Transverse colon (tissue), 4 donors: ENCODE data around the gene SLC17A9. TPM values are rescaled to one million over a fixed set of nuclear protein-coding genes. Genes with fewer than 3 reads are reported as not detected.

Experiments
- DNase-seq: peaks from one replicate; pipeline ENCODE4 v3.0.0-alpha.2; 2019
- H3K27ac ChIP-seq, 4 donors: fragments of 200-600 bp; sonication (generic); 2 replicates each; pipeline ENCODE4 v1.5.1; 2016 to 2018; ENCODE audit warnings: inconsistent platforms in 4 of 4
- H3K27me3 ChIP-seq: fragments of 200-600 bp; sonication (generic); 2 replicates; pipeline ENCODE4 v1.5.1; 2017; ENCODE audit warnings: inconsistent platforms
- H3K36me3 ChIP-seq, 4 donors: fragments of 200-600 bp; sonication (generic); 2 replicates each; pipeline ENCODE4 v1.5.1; 2017 to 2019; ENCODE audit warnings: inconsistent platforms in 4 of 4
- H3K4me1 ChIP-seq, 4 donors: fragments of 200-600 bp; sonication (generic); 2 replicates each; pipeline ENCODE4 v1.5.1; 2017 to 2020; ENCODE audit warnings: inconsistent platforms in 4 of 4
- H3K4me3 ChIP-seq, 4 donors: fragments of 200-600 bp; sonication (generic); 1 replicate in 1 of 4; 2 replicates in 3 of 4; pipeline versions ENCODE4 v1.5.1 to v1.6.1; 2017 to 2019; ENCODE audit warnings: inconsistent platforms in 4 of 4
- H3K9me3 ChIP-seq, 2 donors: fragments of 200-600 bp; sonication (generic); 2 replicates each; pipeline ENCODE4 v1.5.1; 2017 to 2019; ENCODE audit warnings: inconsistent platforms in 2 of 2
- EP300 ChIP-seq: sonication (generic); formaldehyde crosslinking; IDR thresholded peaks from one replicate; pipeline ENCODE4 v1.6.1; 2017; ENCODE audit warnings: antibody characterized with exemption, low read depth
- POLR2A ChIP-seq: fragments of 450-650 bp; IDR thresholded peaks from one replicate; pipeline ENCODE4 v1.6.1; 2016; ENCODE audit warnings: antibody characterized with exemption, mild to moderate bottlenecking, moderate library complexity
- POLR2AphosphoS5 ChIP-seq, 3 donors: sonication (generic); formaldehyde crosslinking; IDR thresholded peaks; one replicate each; pipeline ENCODE4 v1.6.1; 2016; ENCODE audit warnings: antibody characterized with exemption in 3 of 3
- WGBS, 2 donors: methylation state at CpG; one replicate each; pipeline ENCODE4 v1.1.5; 2018; ENCODE audit warnings: low coverage in 1 of 2; 5-methylcytosine and 5-hydroxymethylcytosine counted together
- in situ Hi-C, 4 donors: fragments of 200-750 bp; cut with MboI; loops; one replicate each; pipeline versions ENCODE4 v1.15.0 to v1.15.1; 2017; ENCODE audit warnings: low sequenced_read_pairs in 3 of 4, low pct_ligation_motif_present in 1 of 4, low pct_unique_long_range_greater_than_20kb in 1 of 4
- intact Hi-C: fragments of 100-400 bp; cut with DNase I; formaldehyde crosslinking; loops from one replicate; pipeline ENCODE4 v1.15.1; 2023; ENCODE audit warnings: low total_unique reads
- total RNA-seq, 4 donors: library from RNA; depleted of rRNA; stranded (reverse); fragments of >200 nt; gene quantifications; one replicate each; pipeline ENCODE4 v1.1.0, GENCODE V29; 2016
- TF ChIP-seq, protein P1 (sequence below), 5 experiments: fragments of 200-600 bp in 3 of 5; fragments of 450-650 bp in 2 of 5; sonication (generic) in 3 of 5; IDR thresholded peaks; 1 replicate in 2 of 5; 2 replicates in 3 of 5; pipeline ENCODE4 v1.5.1; 2016 to 2017; ENCODE audit warnings: antibody characterized with exemption in 5 of 5, inconsistent platforms in 3 of 5, mild to moderate bottlenecking in 2 of 5, moderate library complexity in 1 of 5

SLC17A9 gene
- total RNA-seq, 4 donors from 2014 or later, result 2.8 to 32.9 (median 4.6) TPM

- peaks cover 0 to 19% (median 18%) of the 10 kb centered on the region in 4 donors for H3K4me1 ChIP-seq
- intact Hi-C loops (loop anchor here (5.0 kb wide), 1 partner anchor 99 kb away; no protein-coding TSS in a partner anchor), in situ Hi-C loops (loop anchor here in 2 of 4 donors (25.0 kb wide), 1 partner anchor 119 kb away; no protein-coding TSS in a partner anchor)
- DNase-seq, result no peak
- peaks cover 100% of the 10 kb centered on the region for H3K27me3 ChIP-seq
- no peaks in the 10 kb centered on the region for H3K36me3 ChIP-seq
- TF ChIP-seq, protein P1, sequence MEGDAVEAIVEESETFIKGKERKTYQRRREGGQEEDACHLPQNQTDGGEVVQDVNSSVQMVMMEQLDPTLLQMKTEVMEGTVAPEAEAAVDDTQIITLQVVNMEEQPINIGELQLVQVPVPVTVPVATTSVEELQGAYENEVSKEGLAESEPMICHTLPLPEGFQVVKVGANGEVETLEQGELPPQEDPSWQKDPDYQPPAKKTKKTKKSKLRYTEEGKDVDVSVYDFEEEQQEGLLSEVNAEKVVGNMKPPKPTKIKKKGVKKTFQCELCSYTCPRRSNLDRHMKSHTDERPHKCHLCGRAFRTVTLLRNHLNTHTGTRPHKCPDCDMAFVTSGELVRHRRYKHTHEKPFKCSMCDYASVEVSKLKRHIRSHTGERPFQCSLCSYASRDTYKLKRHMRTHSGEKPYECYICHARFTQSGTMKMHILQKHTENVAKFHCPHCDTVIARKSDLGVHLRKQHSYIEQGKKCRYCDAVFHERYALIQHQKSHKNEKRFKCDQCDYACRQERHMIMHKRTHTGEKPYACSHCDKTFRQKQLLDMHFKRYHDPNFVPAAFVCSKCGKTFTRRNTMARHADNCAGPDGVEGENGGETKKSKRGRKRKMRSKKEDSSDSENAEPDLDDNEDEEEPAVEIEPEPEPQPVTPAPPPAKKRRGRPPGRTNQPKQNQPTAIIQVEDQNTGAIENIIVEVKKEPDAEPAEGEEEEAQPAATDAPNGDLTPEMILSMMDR (IDR thresholded peaks at IDR 0.05), result no peak
- no peak overlapping the region for H3K4me3 ChIP-seq
- H3K9me3 ChIP-seq, result no peaks in the 10 kb centered on the region
- 0 to 11% methylated on average over 1 to 61 of the region's 90 CpGs for WGBS, 2 donors
- no peak overlapping the region for H3K27ac ChIP-seq
Observed at GRCh38 chr20:63005862-63006539, 53.5 kb downstream of the SLC17A9 start.

GRCh38 chr20:63006540-63007359 lies 54.2 kb downstream of the SLC17A9 start, which contains the start of gene BHLHE23:
Gene BHLHE23, minus strand, starts transcription at chr20:63006964. Its CDS starts 190 bp downstream, at chr20:63006774.
- intact Hi-C loops, result loop anchor here (5.0 kb wide), 1 partner anchor 99 kb away; no protein-coding TSS in a partner anchor
- no peaks in the 10 kb centered on the region for H3K9me3 ChIP-seq
- H3K27me3 ChIP-seq, result peaks cover 100% of the 10 kb centered on the region
- no peak within 1 kb of the TSS for H3K27ac ChIP-seq
- 0 to 6% methylated on average over 1 to 66 of the region's 110 CpGs for WGBS, 2 donors
- TF ChIP-seq POLR2A (no peak), EP300 (no peak), POLR2AphosphoS5 (IDR thresholded peaks at IDR 0.05) (no peak)
- TF ChIP-seq, protein P1 (IDR thresholded peaks at IDR 0.05), result no peak
- peak within 1 kb of the TSS in 1 of 4 donors; percentile 14 for H3K4me3 ChIP-seq
- no peaks in the 10 kb centered on the region for H3K36me3 ChIP-seq
- DNase-seq, result no peak
- in situ Hi-C loops, result loop anchor here in 2 of 4 donors (25.0 kb wide), 1 partner anchor 119 kb away; no protein-coding TSS in a partner anchor
- H3K4me1 ChIP-seq, result peaks cover 0 to 19% (median 18%) of the 10 kb centered on the region in 4 donors

- intact Hi-C loops, result loop anchor here (5.0 kb wide), 1 partner anchor 100 kb away; no protein-coding TSS in a partner anchor
- 9% methylated on average over 10 of the region's 24 CpGs; no CpG with 5 or more reads in 1 of the 2 donors for WGBS, 2 donors
- peak overlapping the region in 1 of 4 donors; percentile 14 for H3K4me3 ChIP-seq
- H3K27me3 ChIP-seq, result peaks cover 100% of the 10 kb centered on the region
- DNase-seq, result no peak
- H3K27ac ChIP-seq, result no peak overlapping the region
- H3K36me3 ChIP-seq, result no peaks in the 10 kb centered on the region
- in situ Hi-C loops, result loop anchor here in 2 of 4 donors (25.0 kb wide), 1 partner anchor 120 kb away; no protein-coding TSS in a partner anchor
- peaks cover 0 to 19% (median 18%) of the 10 kb centered on the region in 4 donors for H3K4me1 ChIP-seq
- TF ChIP-seq, protein P1 (IDR thresholded peaks at IDR 0.05), result no peak
- no peak for TF ChIP-seq POLR2AphosphoS5 (IDR thresholded peaks at IDR 0.05)
- TF ChIP-seq EP300, result no peak
- TF ChIP-seq POLR2A, result no peak
- H3K9me3 ChIP-seq, result no peaks in the 10 kb centered on the region
Observed at GRCh38 chr20:63007360-63007645, 54.8 kb downstream of the SLC17A9 start.
